MM.1S (cell line): ENCODE data around the gene SRRM4.

Source experiments
- DNase-seq: peaks from one replicate; pipeline ENCODE4 v3.0.0-alpha.2; 2015
- H2AFZ ChIP-seq: fragments of 300-600 bp; sonication (generic); 2 replicates; pipeline ENCODE4 v1.6.0; 2016; ENCODE audit warnings: antibody characterized with exemption, low read length
- H3F3A ChIP-seq: fragments of 300-600 bp; sonication (generic); 2 replicates; pipeline ENCODE4 v1.6.1; 2016; ENCODE audit warnings: mild to moderate bottlenecking, antibody characterized with exemption, low read length, moderate library complexity, mixed read lengths; ENCODE audit not compliant: insufficient read depth
- H3K27ac ChIP-seq: fragments of 300-600 bp; sonication (generic); 2 replicates; pipeline ENCODE4 v1.5.1; 2016; ENCODE audit warnings: mild to moderate bottlenecking, low read length
- H3K27me3 ChIP-seq: fragments of 300-600 bp; sonication (generic); replicated peaks from 2 replicates; pipeline ENCODE4 v1.6.0; 2016; ENCODE audit warnings: low read length; ENCODE audit not compliant: insufficient read depth
- H3K36me3 ChIP-seq: fragments of 300-600 bp; sonication (generic); replicated peaks from 2 replicates; pipeline ENCODE4 v1.6.1; 2016; ENCODE audit warnings: mild to moderate bottlenecking, low read length, mixed read lengths; ENCODE audit not compliant: insufficient read depth
- H3K4me1 ChIP-seq: fragments of 300-600 bp; sonication (generic); 2 replicates; pipeline ENCODE4 v1.6.1; 2016; ENCODE audit warnings: low read length, mixed read lengths
- H3K4me2 ChIP-seq: fragments of 300-600 bp; sonication (generic); 2 replicates; pipeline ENCODE4 v1.6.0; 2016; ENCODE audit warnings: low read depth, low read length
- H3K4me3 ChIP-seq: fragments of 300-600 bp; sonication (generic); 2 replicates; pipeline ENCODE4 v1.5.1; 2016; ENCODE audit warnings: low read length, mixed read lengths
- H3K79me2 ChIP-seq: fragments of 300-600 bp; sonication (generic); 2 replicates; pipeline ENCODE4 v1.6.1; 2016; ENCODE audit warnings: mixed run types, low read length, mixed read lengths
- H3K9ac ChIP-seq: fragments of 300-600 bp; sonication (generic); 2 replicates; pipeline ENCODE4 v1.6.1; 2016; ENCODE audit warnings: low read length, mixed read lengths
- H3K9me2 ChIP-seq: fragments of 300-600 bp; sonication (generic); replicated peaks from 2 replicates; pipeline ENCODE4 v1.6.1; 2016; ENCODE audit warnings: mild to moderate bottlenecking, low read length, mixed read lengths; ENCODE audit not compliant: insufficient read depth
- H3K9me3 ChIP-seq: fragments of 300-600 bp; sonication (generic); replicated peaks from 2 replicates; pipeline ENCODE4 v1.6.1; 2016; ENCODE audit warnings: mild to moderate bottlenecking, low read length, mixed read lengths; ENCODE audit not compliant: insufficient read depth
- H4K20me1 ChIP-seq: fragments of 300-600 bp; sonication (generic); 2 replicates; pipeline ENCODE4 v1.6.1; 2016; ENCODE audit warnings: mild to moderate bottlenecking, low read length, moderate library complexity, mixed read lengths; ENCODE audit not compliant: insufficient read depth
- EZH2 ChIP-seq: fragments of 300-600 bp; sonication (generic); optimal IDR thresholded peaks from 2 replicates; pipeline ENCODE3; 2017; ENCODE audit warnings: low read depth, mild to moderate bottlenecking, antibody characterized with exemption, low read length, mixed read lengths
- EZH2phosphoT487 ChIP-seq: fragments of 300-600 bp; sonication (generic); IDR thresholded peaks from 2 replicates; pipeline ENCODE4 v1.6.1; 2018; ENCODE audit warnings: antibody characterized with exemption, low read length
- TF ChIP-seq, protein P1 (sequence below): fragments of 300-600 bp; sonication (generic); IDR thresholded peaks from 2 replicates; pipeline ENCODE4 v1.5.1; 2016; ENCODE audit warnings: antibody characterized with exemption, low read length, mixed read lengths

Gene SRRM4

DNA sequence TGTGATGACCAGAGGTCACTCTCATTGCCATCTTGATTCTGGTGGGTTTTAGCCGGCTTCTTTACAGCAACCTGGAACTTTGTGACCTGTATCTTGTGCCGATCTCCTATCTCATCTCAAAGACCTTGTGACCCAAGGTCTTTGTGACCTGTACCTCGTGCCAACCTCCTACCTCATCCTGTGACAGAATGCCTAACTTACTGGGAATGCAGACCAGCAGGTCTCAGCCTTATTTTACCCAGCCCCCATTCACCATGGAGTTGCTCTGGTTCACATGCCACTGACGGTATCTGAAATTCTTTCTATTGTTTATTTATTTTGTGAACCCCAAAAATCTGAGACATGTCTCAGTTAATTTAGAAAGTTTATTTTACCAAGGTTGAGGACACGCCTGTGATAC is 189.9 kb downstream of the SRRM4 start:
- Histone ChIP-seq H3K79me2 (no peaks in the 10 kb centered on the region), H3K27me3 (no peaks in the 10 kb centered on the region), H3K4me1 (no peaks in the 10 kb centered on the region), H3K9me2 (no peaks in the 10 kb centered on the region), H3K9ac (no peak overlapping the region), H4K20me1 (no peaks in the 10 kb centered on the region), H3K9me3 (no peaks in the 10 kb centered on the region), H3K27ac (no peak overlapping the region), H3F3A (no peaks in the 10 kb centered on the region), H2AFZ (no peak overlapping the region), H3K4me3 (no peak overlapping the region), H3K4me2 (no peak overlapping the region), H3K36me3 (no peaks in the 10 kb centered on the region)
- DNase-seq, result no peak
- TF ChIP-seq, protein P1, sequence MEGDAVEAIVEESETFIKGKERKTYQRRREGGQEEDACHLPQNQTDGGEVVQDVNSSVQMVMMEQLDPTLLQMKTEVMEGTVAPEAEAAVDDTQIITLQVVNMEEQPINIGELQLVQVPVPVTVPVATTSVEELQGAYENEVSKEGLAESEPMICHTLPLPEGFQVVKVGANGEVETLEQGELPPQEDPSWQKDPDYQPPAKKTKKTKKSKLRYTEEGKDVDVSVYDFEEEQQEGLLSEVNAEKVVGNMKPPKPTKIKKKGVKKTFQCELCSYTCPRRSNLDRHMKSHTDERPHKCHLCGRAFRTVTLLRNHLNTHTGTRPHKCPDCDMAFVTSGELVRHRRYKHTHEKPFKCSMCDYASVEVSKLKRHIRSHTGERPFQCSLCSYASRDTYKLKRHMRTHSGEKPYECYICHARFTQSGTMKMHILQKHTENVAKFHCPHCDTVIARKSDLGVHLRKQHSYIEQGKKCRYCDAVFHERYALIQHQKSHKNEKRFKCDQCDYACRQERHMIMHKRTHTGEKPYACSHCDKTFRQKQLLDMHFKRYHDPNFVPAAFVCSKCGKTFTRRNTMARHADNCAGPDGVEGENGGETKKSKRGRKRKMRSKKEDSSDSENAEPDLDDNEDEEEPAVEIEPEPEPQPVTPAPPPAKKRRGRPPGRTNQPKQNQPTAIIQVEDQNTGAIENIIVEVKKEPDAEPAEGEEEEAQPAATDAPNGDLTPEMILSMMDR, result no peak
- no peak for TF ChIP-seq EZH2
- TF ChIP-seq EZH2phosphoT487, result no peak

DNA sequence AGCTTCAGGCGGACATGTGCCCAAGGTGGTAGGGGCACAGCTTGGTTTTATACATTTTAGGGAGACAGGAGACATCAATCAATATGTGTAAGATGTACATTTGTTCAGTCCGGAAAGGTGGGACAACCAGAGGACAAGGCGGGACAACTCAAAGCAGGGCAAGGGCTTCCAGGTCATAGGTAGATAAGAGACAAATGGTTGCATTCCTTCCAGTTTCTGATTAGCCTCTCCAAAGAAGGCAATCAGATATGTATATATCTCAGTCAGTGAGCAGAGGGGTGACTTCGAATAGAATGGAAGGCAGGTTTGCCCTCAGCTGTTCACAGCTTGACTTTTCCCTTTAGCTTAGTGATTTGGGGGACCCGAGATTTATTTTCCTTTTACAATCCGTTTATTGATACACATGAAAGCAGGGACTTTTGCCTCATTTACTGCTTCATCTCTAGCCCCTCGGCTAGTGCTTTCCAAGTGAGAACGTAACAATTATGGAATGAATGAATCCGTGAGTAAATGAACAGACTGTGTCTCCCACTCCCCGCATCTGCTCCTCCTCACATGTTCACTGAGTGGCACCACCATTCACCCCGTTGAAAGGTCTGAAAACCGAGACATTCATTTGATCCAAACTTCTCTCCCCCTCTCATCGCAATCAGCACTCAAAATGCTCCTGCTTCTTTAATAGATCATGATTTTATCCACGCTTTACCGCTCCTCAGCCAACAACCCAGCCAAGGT is 190.5 kb downstream of the SRRM4 start:
- no peak overlapping the region for H3K4me2 ChIP-seq
- no peak overlapping the region for H3K27ac ChIP-seq
- H3K9me3 ChIP-seq, result no peaks in the 10 kb centered on the region
- no peaks in the 10 kb centered on the region for H3F3A ChIP-seq
- no peak overlapping the region for H3K9ac ChIP-seq
- no peak for DNase-seq
- no peaks in the 10 kb centered on the region for H3K79me2 ChIP-seq
- H3K36me3 ChIP-seq, result no peaks in the 10 kb centered on the region
- no peaks in the 10 kb centered on the region for H3K27me3 ChIP-seq
- no peaks in the 10 kb centered on the region for H3K4me1 ChIP-seq
- H4K20me1 ChIP-seq, result no peaks in the 10 kb centered on the region
- no peaks in the 10 kb centered on the region for H3K9me2 ChIP-seq
- TF ChIP-seq EZH2phosphoT487 (no peak), EZH2 (no peak)
- TF ChIP-seq, protein P1, result no peak
- no peak overlapping the region for H2AFZ ChIP-seq
- no peak overlapping the region for H3K4me3 ChIP-seq

DNA sequence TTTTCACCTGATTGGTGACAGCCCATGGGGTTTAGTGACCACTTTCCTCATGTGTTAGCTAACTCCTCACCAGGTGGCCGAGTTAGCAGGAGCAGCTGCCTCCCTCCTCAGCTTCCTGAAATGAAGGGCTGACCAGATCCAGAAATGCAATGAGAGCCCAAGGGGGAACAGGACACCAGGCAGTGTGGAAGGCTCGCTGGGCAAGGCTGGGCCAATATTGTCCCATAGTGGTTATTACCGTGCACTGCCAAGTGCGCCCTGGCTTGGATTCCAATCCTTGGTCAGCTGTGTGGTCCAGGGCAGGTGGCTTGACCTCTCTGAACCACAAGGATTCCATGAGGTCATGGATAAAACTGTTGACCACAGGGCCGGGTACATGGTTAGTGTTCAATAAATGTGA is 193.7 kb downstream of the SRRM4 start:
- H3K27me3 ChIP-seq, result no peaks in the 10 kb centered on the region
- no peaks in the 10 kb centered on the region for H3K79me2 ChIP-seq
- no peak overlapping the region for H3K4me3 ChIP-seq
- no peak for TF ChIP-seq EZH2phosphoT487
- no peak for TF ChIP-seq EZH2
- TF ChIP-seq, protein P1, result no peak
- no peak for DNase-seq
- H3K9me3 ChIP-seq, result no peaks in the 10 kb centered on the region
- no peaks in the 10 kb centered on the region for H3K36me3 ChIP-seq
- no peaks in the 10 kb centered on the region for H3K9me2 ChIP-seq
- H3F3A ChIP-seq, result no peaks in the 10 kb centered on the region
- no peak overlapping the region for H3K4me2 ChIP-seq
- H3K27ac ChIP-seq, result no peak overlapping the region
- H3K9ac ChIP-seq, result no peak overlapping the region
- no peak overlapping the region for H2AFZ ChIP-seq
- H4K20me1 ChIP-seq, result no peaks in the 10 kb centered on the region
- H3K4me1 ChIP-seq, result no peaks in the 10 kb centered on the region
